Esophagus muscularis mucosa (tissue), 4 donors: Measurements from ENCODE around the gene RAD9A. TPM values are rescaled to one million over a fixed set of nuclear protein-coding genes. Genes with fewer than 3 reads are reported as not detected.

ENCODE experiments used
- DNase-seq: peaks from one replicate; pipeline ENCODE4 v3.0.0-alpha.2; 2017; ENCODE audit errors: extremely low spot score
- H3K27ac ChIP-seq, 4 donors: fragments of 200-600 bp; sonication (generic); replicated peaks in 1 of 4; 1 replicate in 3 of 4; 2 replicates in 1 of 4; pipeline ENCODE4 v1.5.1; 2016 to 2019; ENCODE audit warnings: mild to moderate bottlenecking in 1 of 4
- H3K27me3 ChIP-seq, 4 donors: fragments of 200-600 bp; sonication (generic); one replicate each; pipeline versions ENCODE4 v1.5.1 to v1.6.0; 2016 to 2019
- H3K36me3 ChIP-seq, 4 donors: fragments of 200-600 bp; sonication (generic); one replicate each; pipeline ENCODE4 v1.5.1; 2016 to 2019
- H3K4me1 ChIP-seq, 4 donors: fragments of 200-600 bp; sonication (generic); one replicate each; pipeline ENCODE4 v1.5.1; 2016 to 2019
- H3K4me3 ChIP-seq, 4 donors: fragments of 200-600 bp; sonication (generic); 1 replicate in 2 of 4; 2 replicates in 2 of 4; pipeline ENCODE4 v1.5.1; 2016 to 2019; ENCODE audit warnings: mild to moderate bottlenecking in 4 of 4, moderate library complexity in 1 of 4
- H3K9me3 ChIP-seq, 4 donors: fragments of 200-600 bp; sonication (generic); 1 replicate in 3 of 4; 2 replicates in 1 of 4; pipeline ENCODE4 v1.5.1; 2016 to 2019
- CTCF ChIP-seq, 3 experiments: fragments of 200-600 bp in 2 of 3; fragments of 450-650 bp in 1 of 3; sonication (generic) in 2 of 3; IDR thresholded peaks; one replicate each; pipeline ENCODE4 v1.5.1; 2017 to 2019; ENCODE audit warnings: antibody characterized with exemption in 3 of 3, mild to moderate bottlenecking in 2 of 3, moderate library complexity in 1 of 3
- EP300 ChIP-seq: sonication (generic); formaldehyde crosslinking; IDR thresholded peaks from one replicate; pipeline ENCODE4 v1.6.1; 2017; ENCODE audit warnings: antibody characterized with exemption
- POLR2A ChIP-seq: fragments of 450-650 bp; IDR thresholded peaks from one replicate; pipeline ENCODE4 v1.6.1; 2017; ENCODE audit warnings: antibody characterized with exemption, moderate library complexity, mild to moderate bottlenecking, low read depth
- POLR2AphosphoS5 ChIP-seq, 2 donors: sonication (generic); formaldehyde crosslinking; IDR thresholded peaks; one replicate each; pipeline ENCODE4 v1.6.1; 2017; ENCODE audit warnings: antibody characterized with exemption in 2 of 2
- WGBS: methylation state at CpG from one replicate; pipeline ENCODE4 v1.1.5; 2018; 5-methylcytosine and 5-hydroxymethylcytosine counted together
- intact Hi-C: fragments of 100-400 bp; cut with DNase I; formaldehyde crosslinking; loops from one replicate; pipeline ENCODE4 v1.15.1; 2023
- total RNA-seq, 4 donors: library from RNA; depleted of rRNA; stranded (reverse); fragments of >200 nt; gene quantifications; one replicate each; pipeline versions ENCODE4 v1.1.0 to v1.2.1, GENCODE V29; 2016

The RAD9A gene
- total RNA-seq, 4 donors from 2014 or later: 10.7 to 16.7 (median 12.7) TPM

DNA sequence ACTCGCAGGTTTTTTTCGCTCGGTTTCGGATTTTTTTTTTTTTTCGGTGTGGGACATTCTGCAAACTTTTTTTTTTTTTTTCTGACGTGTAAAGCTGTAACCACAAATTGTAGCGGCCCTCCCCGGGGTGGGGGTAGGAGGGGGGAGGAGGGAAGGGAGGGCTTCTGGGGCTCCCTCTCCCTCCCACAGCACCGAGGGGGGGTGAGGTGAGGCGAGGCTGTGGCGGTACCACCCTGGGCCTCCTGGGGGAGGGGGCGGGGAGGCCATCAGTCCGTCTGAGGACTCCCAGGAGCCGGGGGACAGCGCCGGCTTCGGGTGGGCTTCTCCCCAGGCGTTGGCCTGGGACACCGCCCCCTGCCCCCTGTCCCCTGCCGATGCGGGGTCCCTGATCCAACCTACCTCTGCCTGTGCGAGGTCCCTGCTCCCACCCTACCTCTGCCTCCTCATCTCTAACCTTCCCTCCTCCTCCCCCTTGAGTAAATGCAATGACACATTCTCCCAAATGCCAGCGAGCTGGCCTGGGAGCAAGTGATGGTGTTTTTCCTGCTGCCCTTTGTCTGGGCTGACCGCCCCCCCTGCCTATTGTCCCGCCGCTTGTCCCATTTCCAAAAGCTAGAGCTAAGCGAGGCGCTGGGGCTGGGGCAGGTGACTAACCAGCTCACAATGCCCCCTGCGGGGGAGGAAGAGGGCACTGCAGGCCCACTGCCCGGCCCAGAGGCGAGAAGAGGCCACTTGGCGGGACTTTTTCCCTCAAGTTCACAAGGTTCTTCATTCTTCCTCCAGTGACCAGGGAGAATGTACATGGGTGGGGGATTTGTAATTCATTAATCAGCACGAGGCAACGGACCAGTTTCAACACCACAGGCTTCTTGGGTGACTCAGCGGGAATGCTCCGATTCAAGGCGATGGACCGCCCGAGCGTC, 17.9 kb upstream of the RAD9A start:
- no peak for DNase-seq
- H3K27ac ChIP-seq: peak overlapping the region; percentile 98 to 99 (median 99)
- peaks cover 37 to 65% (median 62%) of the 10 kb centered on the region in 4 donors for H3K4me1 ChIP-seq
- H3K9me3 ChIP-seq: no peaks in the 10 kb centered on the region
- 4% methylated on average over 21 of the region's 40 CpGs for WGBS
- peak; percentile 77 to 94 for TF ChIP-seq POLR2AphosphoS5 (IDR thresholded peaks at IDR 0.05)
- peak; percentile 60 to 79 (median 67) for TF ChIP-seq CTCF (IDR thresholded peaks at IDR 0.05)
- no peak for TF ChIP-seq POLR2A
- intact Hi-C loops: no loop called here
- H3K36me3 ChIP-seq: no peaks in the 10 kb centered on the region
- H3K4me3 ChIP-seq: peak overlapping the region; percentile 68 to 94 (median 90)
- H3K27me3 ChIP-seq: no peaks in the 10 kb centered on the region

DNA sequence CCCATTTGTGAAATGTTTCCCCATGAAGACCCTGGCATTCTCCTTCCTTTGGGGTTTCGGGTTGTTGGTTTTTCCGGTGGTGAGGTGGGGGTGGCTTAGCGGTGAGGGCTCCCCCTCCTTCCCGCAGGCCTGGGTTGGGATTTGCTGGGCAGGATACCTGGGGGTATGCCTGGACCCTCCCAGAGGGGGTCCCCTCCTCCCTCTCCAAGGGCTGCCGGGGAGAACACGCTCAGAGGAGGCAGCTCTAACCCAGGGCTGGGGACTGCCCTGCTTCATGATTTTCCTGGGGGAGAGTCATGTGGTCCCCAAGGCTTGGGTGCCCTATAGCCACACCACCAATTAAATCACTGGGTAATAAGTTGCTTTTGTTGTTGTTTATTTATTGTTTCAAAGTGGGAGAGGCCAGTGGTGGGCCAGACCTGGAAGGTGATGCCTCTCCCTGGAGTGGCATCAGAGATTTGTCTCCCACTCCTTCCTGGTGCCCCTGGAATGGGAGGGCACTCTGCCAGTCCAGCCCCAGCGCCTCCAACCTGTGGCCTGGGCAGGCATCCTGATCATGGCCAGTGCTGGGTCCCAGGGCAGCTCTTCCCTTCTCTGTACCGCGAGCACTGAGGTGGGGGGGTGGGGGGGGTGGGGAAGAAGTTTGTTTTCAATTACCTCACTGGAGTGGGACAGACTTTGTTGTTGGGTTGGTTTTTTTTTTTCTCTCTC, 17.1 kb upstream of the RAD9A start:
- intact Hi-C loops: no loop called here
- 48% methylated on average over 7 of the region's 9 CpGs for WGBS
- Histone ChIP-seq H3K4me1 (peaks cover 37 to 63% (median 54%) of the 10 kb centered on the region in 4 donors), H3K4me3 (peak overlapping the region; percentile 68 to 94 (median 90)), H3K27ac (peak overlapping the region; percentile 98 to 99 (median 99)), H3K27me3 (no peaks in the 10 kb centered on the region), H3K9me3 (no peaks in the 10 kb centered on the region), H3K36me3 (no peaks in the 10 kb centered on the region)
- TF ChIP-seq CTCF (IDR thresholded peaks at IDR 0.05): no peak
- TF ChIP-seq POLR2A: no peak
- TF ChIP-seq EP300: no peak
- TF ChIP-seq POLR2AphosphoS5 (IDR thresholded peaks at IDR 0.05): no peak
- no peak for DNase-seq

GRCh38 chr11:67375320-67376055, 16.3 kb upstream of the RAD9A start:
- no peak overlapping the region for H3K4me3 ChIP-seq
- H3K27ac ChIP-seq: peak overlapping the region; percentile 98 to 99 (median 99)
- no peak for DNase-seq
- no peak for TF ChIP-seq EP300
- TF ChIP-seq POLR2AphosphoS5 (IDR thresholded peaks at IDR 0.05): no peak
- TF ChIP-seq CTCF (IDR thresholded peaks at IDR 0.05): no peak
- no peak for TF ChIP-seq POLR2A
- H3K9me3 ChIP-seq: no peaks in the 10 kb centered on the region
- H3K36me3 ChIP-seq: no peaks in the 10 kb centered on the region
- peaks cover 37 to 57% (median 46%) of the 10 kb centered on the region in 4 donors for H3K4me1 ChIP-seq
- H3K27me3 ChIP-seq: no peaks in the 10 kb centered on the region
- 48% methylated on average over 14 of the region's 15 CpGs for WGBS
- intact Hi-C loops: no loop called here

DNA sequence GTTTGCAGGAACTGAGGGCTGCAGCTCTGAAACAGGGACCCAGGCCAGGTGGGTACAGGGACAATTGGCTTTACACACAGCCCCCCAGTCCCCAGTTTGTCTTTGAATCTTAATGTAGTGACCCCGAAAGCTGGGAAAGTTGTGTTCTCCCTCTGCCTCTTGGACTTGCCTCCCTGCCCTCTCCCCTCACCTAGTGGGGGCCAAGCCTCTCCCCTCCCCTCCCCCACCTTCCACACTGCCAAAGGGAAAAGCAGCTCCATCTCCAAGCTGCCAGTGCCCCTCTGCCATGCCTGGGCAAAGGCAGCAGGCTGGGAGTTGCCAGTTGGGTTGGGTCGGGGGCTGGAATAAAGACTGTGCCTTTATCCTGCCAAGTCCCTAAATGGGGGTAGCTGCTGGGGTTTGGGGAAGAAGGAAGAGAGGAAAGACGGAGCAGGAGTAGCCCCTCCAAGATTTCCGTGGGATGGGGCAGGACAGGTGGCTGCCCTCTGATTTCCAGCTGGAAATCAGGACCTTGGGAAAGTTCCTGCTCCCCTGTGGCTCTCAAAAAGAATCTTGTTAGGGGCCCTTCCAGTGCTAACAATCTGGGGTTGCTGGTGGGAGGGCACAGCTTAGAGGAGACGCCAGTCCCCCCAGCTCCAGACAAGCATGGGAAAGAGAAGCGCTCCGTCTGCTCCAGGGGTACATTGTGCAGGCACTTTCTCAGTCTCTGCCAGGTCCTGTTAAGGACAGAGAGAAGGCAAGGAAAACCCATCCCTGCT, 15.5 kb upstream of the RAD9A start:
- intact Hi-C loops: no loop called here
- H3K36me3 ChIP-seq: no peaks in the 10 kb centered on the region
- DNase-seq: no peak
- 81% methylated on average over 6 of the region's 7 CpGs for WGBS
- H3K27ac ChIP-seq: peak overlapping the region in 3 of 4 donors; percentile 99
- H3K4me3 ChIP-seq: no peak overlapping the region
- no peaks in the 10 kb centered on the region for H3K9me3 ChIP-seq
- no peak for TF ChIP-seq EP300
- TF ChIP-seq CTCF (IDR thresholded peaks at IDR 0.05): no peak
- TF ChIP-seq POLR2AphosphoS5 (IDR thresholded peaks at IDR 0.05): no peak
- TF ChIP-seq POLR2A: no peak
- H3K27me3 ChIP-seq: no peaks in the 10 kb centered on the region
- peaks cover 31 to 49% (median 38%) of the 10 kb centered on the region in 4 donors for H3K4me1 ChIP-seq
